HepG2 (cell line): Measurements from ENCODE around the gene PRXL2B. TPM values are rescaled to one million over a fixed set of nuclear protein-coding genes. Genes with fewer than 3 reads are reported as not detected.

Experiments used
- CBX5 ChIP-seq: sonication (generic); formaldehyde crosslinking; IDR thresholded peaks from 2 replicates; pipeline ENCODE4 v1.4.0; 2020; ENCODE audit warnings: missing genetic modification reagents, borderline replicate concordance
- ELF4 ChIP-seq: sonication (generic); formaldehyde crosslinking; IDR thresholded peaks from 2 replicates; pipeline ENCODE4 v1.5.0; 2020; ENCODE audit warnings: missing genetic modification reagents, mild to moderate bottlenecking, moderate library complexity, borderline replicate concordance
- ERF ChIP-seq: IDR thresholded peaks from 2 replicates; pipeline ENCODE4 v1.6.1; 2018; ENCODE audit warnings: missing biosample characterization, missing genetic modification reagents
- GABPB1 ChIP-seq: IDR thresholded peaks from 2 replicates; pipeline ENCODE4 v1.6.1; 2016; ENCODE audit warnings: mild to moderate bottlenecking, missing genetic modification reagents, moderate library complexity, missing compliant biosample characterization
- JUND ChIP-seq: sonication (generic); formaldehyde crosslinking; IDR thresholded peaks from 2 replicates; pipeline ENCODE4 v1.8.0; 2022; ENCODE audit warnings: mild to moderate bottlenecking, missing genetic modification reagents
- KDM3A ChIP-seq: IDR thresholded peaks from 2 replicates; pipeline ENCODE4 v1.6.1; 2018; ENCODE audit warnings: low read depth, missing compliant biosample characterization
- MED8 ChIP-seq: sonication (generic); formaldehyde crosslinking; IDR thresholded peaks from 2 replicates; pipeline ENCODE4 v1.8.1; 2023; ENCODE audit warnings: mild to moderate bottlenecking, missing genetic modification reagents; ENCODE audit not compliant: insufficient replicate concordance
- MEIS2 ChIP-seq: sonication (generic); formaldehyde crosslinking; IDR thresholded peaks from 2 replicates; pipeline ENCODE4 v1.9.0; 2021; ENCODE audit warnings: mild to moderate bottlenecking, missing genetic modification reagents
- MIER2 ChIP-seq: IDR thresholded peaks from 2 replicates; pipeline ENCODE4 v1.6.1; 2016; ENCODE audit warnings: missing biosample characterization, missing genetic modification reagents
- MIER3 ChIP-seq: IDR thresholded peaks from 2 replicates; pipeline ENCODE4 v1.6.1; 2016; ENCODE audit warnings: missing compliant biosample characterization, borderline replicate concordance
- NFATC3 ChIP-seq: sonication (generic); formaldehyde crosslinking; IDR thresholded peaks from 2 replicates; pipeline ENCODE4 v1.5.1; 2020; ENCODE audit warnings: mild to moderate bottlenecking, missing genetic modification reagents
- PCBP1 ChIP-seq: fragments of 200-400 bp; formaldehyde crosslinking; IDR thresholded peaks from 2 replicates; pipeline ENCODE4 v1.6.1; 2017; ENCODE audit warnings: mild to moderate bottlenecking, low read depth, low read length, borderline replicate concordance
- POLR2AphosphoS2 ChIP-seq: IDR thresholded peaks from 2 replicates; pipeline ENCODE4 v1.6.1; 2011; ENCODE audit warnings: low read depth, low read length, improper control_type of control experiment
- RAD21 ChIP-seq: fragments of 450-650 bp; formaldehyde crosslinking; IDR thresholded peaks from 2 replicates; pipeline ENCODE4 v1.5.0; 2020; ENCODE audit warnings: mild to moderate bottlenecking
- THYN1 ChIP-seq: sonication (generic); formaldehyde crosslinking; IDR thresholded peaks from 2 replicates; pipeline ENCODE4 v1.8.1; 2023; ENCODE audit warnings: low read depth, mild to moderate bottlenecking, moderate library complexity, missing genetic modification reagents, borderline replicate concordance
- U2AF2 ChIP-seq: fragments of 200-400 bp; formaldehyde crosslinking; IDR thresholded peaks from 2 replicates; pipeline ENCODE4 v1.6.1; 2017; ENCODE audit warnings: low read depth, mild to moderate bottlenecking, low read length
- ZBTB3 ChIP-seq: sonication (generic); formaldehyde crosslinking; IDR thresholded peaks from 2 replicates; pipeline ENCODE4 v1.4.0; 2020; ENCODE audit warnings: low read depth, mild to moderate bottlenecking, moderate library complexity, missing genetic modification reagents, borderline replicate concordance
- ZFYVE20 ChIP-seq: sonication (generic); formaldehyde crosslinking; IDR thresholded peaks from 2 replicates; pipeline ENCODE4 v1.8.0; 2023; ENCODE audit warnings: low read depth, mild to moderate bottlenecking, moderate library complexity, missing genetic modification reagents, borderline replicate concordance
- ZNF292 ChIP-seq: sonication (generic); formaldehyde crosslinking; IDR thresholded peaks from 2 replicates; pipeline ENCODE4 v1.8.1; 2022; ENCODE audit warnings: mild to moderate bottlenecking, low read depth, missing genetic modification reagents, borderline replicate concordance
- ZNF44 ChIP-seq: sonication (generic); formaldehyde crosslinking; IDR thresholded peaks from 2 replicates; pipeline ENCODE4 v1.5.1; 2020; ENCODE audit warnings: mild to moderate bottlenecking, missing genetic modification reagents
- ZNF543 ChIP-seq: sonication (generic); formaldehyde crosslinking; IDR thresholded peaks from 2 replicates; pipeline ENCODE4 v1.4.0; 2020; ENCODE audit warnings: mild to moderate bottlenecking, missing genetic modification reagents
- ZNF703 ChIP-seq: sonication (generic); formaldehyde crosslinking; IDR thresholded peaks from 2 replicates; pipeline ENCODE4 v1.5.1; 2020; ENCODE audit warnings: missing genetic modification reagents, mild to moderate bottlenecking, moderate library complexity, borderline replicate concordance
- ZNF878 ChIP-seq: sonication (generic); formaldehyde crosslinking; IDR thresholded peaks from 2 replicates; pipeline ENCODE4 v1.8.1; 2023; ENCODE audit warnings: mild to moderate bottlenecking, missing genetic modification reagents, moderate library complexity
- ZNF879 ChIP-seq: sonication (generic); formaldehyde crosslinking; IDR thresholded peaks from 2 replicates; pipeline ENCODE4 v1.8.1; 2023; ENCODE audit warnings: missing genetic modification reagents
- polyA plus RNA-seq, 8 experiments: library from polyadenylated mRNA; depleted of rRNA in 3 of 8; stranded (reverse) in 7 of 8; unstranded in 1 of 8; fragments of >200 nt; fragmentation: Illumina TruSeq in 4 of 8; extraction: Trizol in 4 of 8; gene quantifications; 2 replicates each; pipeline versions ENCODE4 v1.2.1 to v1.2.3, GENCODE V29; 2011 to 2016; ENCODE audit warnings: low read depth in 4 of 8, missing spikeins in 1 of 8, mixed read lengths in 1 of 8; ENCODE audit not compliant: insufficient read depth in 1 of 8
- total RNA-seq, 5 experiments: library from RNA; depleted of rRNA; stranded (reverse); fragments of >200 nt; fragmentation: Illumina TruSeq; extraction: Trizol; gene quantifications; 2 replicates each; pipeline ENCODE4 v1.2.3, GENCODE V29; 2016; ENCODE audit warnings: low read depth in 1 of 5
- TF ChIP-seq, protein P1 (sequence below): sonication (generic); formaldehyde crosslinking; IDR thresholded peaks from 2 replicates; pipeline ENCODE4 v1.4.0; 2020; ENCODE audit warnings: mild to moderate bottlenecking, missing genetic modification reagents
- TF ChIP-seq, protein P2 (sequence below): IDR thresholded peaks from 2 replicates; pipeline ENCODE4 v1.6.1; 2018; ENCODE audit warnings: missing genetic modification reagents
- TF ChIP-seq, protein P3 (sequence below): sonication (generic); formaldehyde crosslinking; IDR thresholded peaks from 2 replicates; pipeline ENCODE4 v1.8.1; 2023; ENCODE audit warnings: missing genetic modification reagents, inconsistent platforms, borderline replicate concordance

Gene PRXL2B
- total and polyA plus RNA-seq, 2 of the 13 experiments (the other 11 are each of a cell fraction or from before 2014, with no cell fraction given) = 16.8 to 22.1 TPM

DNA sequence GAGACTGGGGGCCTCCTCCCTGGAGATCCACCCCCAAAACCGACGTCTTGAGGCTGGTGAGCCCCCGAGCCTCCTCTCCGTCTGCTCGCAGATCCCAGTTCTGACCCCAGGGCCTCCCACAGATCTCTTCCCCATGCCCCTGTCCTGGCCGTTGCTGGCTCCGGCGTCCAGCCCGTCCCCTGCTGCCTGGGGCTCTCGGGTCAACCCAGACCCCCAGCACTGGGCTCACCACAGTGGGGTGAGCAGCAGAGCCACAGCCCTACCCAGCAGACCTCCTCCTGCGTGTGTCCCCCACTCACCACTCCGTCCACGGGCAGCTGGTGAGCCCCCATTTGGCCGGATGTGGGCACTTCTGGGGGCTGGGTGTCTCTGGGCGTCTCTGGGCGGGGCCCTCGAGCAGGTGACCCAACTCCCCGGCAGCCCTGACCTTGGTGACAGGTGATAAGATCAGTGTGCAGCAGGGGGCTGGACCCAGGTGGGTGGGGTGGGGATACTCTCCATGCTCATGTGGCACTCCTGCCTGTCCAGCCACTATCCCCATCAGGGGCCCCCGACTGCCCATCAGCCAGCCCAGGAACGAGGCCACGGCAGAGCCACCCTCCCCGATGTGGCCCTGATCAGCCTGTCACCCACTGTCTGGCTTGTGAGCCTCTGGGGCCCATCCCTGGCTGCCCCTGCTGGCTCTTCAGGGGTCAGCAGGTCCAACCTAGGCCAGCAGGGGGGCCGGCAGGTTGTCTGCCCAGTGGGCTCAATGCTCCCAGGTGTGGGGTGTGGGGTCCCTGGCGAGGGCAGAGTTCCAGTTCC, 29.7 kb upstream of the PRXL2B start (continued):
- TF ChIP-seq, protein P1, sequence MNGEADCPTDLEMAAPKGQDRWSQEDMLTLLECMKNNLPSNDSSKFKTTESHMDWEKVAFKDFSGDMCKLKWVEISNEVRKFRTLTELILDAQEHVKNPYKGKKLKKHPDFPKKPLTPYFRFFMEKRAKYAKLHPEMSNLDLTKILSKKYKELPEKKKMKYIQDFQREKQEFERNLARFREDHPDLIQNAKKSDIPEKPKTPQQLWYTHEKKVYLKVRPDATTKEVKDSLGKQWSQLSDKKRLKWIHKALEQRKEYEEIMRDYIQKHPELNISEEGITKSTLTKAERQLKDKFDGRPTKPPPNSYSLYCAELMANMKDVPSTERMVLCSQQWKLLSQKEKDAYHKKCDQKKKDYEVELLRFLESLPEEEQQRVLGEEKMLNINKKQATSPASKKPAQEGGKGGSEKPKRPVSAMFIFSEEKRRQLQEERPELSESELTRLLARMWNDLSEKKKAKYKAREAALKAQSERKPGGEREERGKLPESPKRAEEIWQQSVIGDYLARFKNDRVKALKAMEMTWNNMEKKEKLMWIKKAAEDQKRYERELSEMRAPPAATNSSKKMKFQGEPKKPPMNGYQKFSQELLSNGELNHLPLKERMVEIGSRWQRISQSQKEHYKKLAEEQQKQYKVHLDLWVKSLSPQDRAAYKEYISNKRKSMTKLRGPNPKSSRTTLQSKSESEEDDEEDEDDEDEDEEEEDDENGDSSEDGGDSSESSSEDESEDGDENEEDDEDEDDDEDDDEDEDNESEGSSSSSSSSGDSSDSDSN = peak; percentile 54
- TF ChIP-seq MIER2 (CRISPR knock-in tag) (no peak), MIER3 (CRISPR knock-in tag) (no peak), CBX5 (no peak), ZNF543 (CRISPR knock-in tag) (peak; percentile 98), NFATC3 (CRISPR knock-in tag) (no peak), PCBP1 (0 out of 2 replicates have a peak, but pooled peaks have one; percentile 12), POLR2AphosphoS2 (no peak), U2AF2 (no peak), ERF (CRISPR knock-in tag) (no peak), KDM3A (CRISPR knock-in tag) (no peak), JUND (no peak), ZNF44 (no peak), ZNF292 (CRISPR knock-in tag) (0 out of 2 replicates have a peak, but pooled peaks have one; percentile 11), MED8 (CRISPR knock-in tag) (peak; percentile 50), RAD21 (no peak), ZNF703 (CRISPR knock-in tag) (no peak; the same call in 1 of the 2 replicates), ZNF879 (CRISPR knock-in tag) (no peak), GABPB1 (CRISPR knock-in tag) (peak; percentile 79), ZFYVE20 (0 out of 2 replicates have a peak, but pooled peaks have one; percentile 9), THYN1 (CRISPR knock-in tag) (no peak), MEIS2 (CRISPR knock-in tag) (no peak; the same call in 1 of the 2 replicates), ELF4 (no peak), ZBTB3 (CRISPR knock-in tag) (no peak), ZNF878 (CRISPR knock-in tag) (no peak)
- TF ChIP-seq, protein P2, sequence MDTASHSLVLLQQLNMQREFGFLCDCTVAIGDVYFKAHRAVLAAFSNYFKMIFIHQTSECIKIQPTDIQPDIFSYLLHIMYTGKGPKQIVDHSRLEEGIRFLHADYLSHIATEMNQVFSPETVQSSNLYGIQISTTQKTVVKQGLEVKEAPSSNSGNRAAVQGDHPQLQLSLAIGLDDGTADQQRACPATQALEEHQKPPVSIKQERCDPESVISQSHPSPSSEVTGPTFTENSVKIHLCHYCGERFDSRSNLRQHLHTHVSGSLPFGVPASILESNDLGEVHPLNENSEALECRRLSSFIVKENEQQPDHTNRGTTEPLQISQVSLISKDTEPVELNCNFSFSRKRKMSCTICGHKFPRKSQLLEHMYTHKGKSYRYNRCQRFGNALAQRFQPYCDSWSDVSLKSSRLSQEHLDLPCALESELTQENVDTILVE = no peak
- TF ChIP-seq, protein P3, sequence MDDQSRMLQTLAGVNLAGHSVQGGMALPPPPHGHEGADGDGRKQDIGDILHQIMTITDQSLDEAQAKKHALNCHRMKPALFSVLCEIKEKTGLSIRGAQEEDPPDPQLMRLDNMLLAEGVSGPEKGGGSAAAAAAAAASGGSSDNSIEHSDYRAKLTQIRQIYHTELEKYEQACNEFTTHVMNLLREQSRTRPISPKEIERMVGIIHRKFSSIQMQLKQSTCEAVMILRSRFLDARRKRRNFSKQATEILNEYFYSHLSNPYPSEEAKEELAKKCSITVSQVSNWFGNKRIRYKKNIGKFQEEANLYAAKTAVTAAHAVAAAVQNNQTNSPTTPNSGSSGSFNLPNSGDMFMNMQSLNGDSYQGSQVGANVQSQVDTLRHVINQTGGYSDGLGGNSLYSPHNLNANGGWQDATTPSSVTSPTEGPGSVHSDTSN (CRISPR knock-in tag) = no peak
